GM18502 (cell line): ENCODE results near the gene FAM168A.
A peak's percentile ranks its signal among the peaks of the same experiment; 100 is the strongest.

Source experiments
- ATAC-seq: cut with Tn5 transposase; IDR thresholded peaks from one replicate; pipeline ENCODE4 v1.9.1; 2021; ENCODE audit warnings: mild to moderate bottlenecking; ENCODE audit not compliant: unreplicated experiment, poor library complexity

Gene FAM168A

GRCh38 chr11:73394416-73395296 is 203.3 kb downstream of the FAM168A start:
- ATAC-seq = no peak

- no peak for ATAC-seq
Observed at GRCh38 chr11:73393479-73394415, 204.2 kb downstream of the FAM168A start.

DNA sequence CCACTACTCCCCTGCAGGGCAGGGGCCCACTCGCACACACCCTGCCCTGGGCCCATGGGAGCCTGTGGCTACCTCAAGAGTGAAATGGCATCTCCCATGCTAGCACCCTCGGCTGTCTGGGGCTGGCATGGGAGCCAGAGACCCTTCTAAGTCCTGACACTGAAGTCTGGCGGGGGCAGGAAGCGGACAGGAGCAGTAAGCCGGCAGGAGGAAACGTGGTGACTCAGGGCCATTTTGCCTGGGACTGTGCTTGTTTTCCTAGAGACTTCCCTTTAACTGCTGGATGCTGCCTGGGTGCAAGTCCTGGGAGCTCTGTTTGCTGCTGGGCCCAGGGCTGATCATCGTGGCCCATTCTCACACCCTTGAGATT is 204.9 kb downstream of the FAM168A start:
- no peak for ATAC-seq

DNA sequence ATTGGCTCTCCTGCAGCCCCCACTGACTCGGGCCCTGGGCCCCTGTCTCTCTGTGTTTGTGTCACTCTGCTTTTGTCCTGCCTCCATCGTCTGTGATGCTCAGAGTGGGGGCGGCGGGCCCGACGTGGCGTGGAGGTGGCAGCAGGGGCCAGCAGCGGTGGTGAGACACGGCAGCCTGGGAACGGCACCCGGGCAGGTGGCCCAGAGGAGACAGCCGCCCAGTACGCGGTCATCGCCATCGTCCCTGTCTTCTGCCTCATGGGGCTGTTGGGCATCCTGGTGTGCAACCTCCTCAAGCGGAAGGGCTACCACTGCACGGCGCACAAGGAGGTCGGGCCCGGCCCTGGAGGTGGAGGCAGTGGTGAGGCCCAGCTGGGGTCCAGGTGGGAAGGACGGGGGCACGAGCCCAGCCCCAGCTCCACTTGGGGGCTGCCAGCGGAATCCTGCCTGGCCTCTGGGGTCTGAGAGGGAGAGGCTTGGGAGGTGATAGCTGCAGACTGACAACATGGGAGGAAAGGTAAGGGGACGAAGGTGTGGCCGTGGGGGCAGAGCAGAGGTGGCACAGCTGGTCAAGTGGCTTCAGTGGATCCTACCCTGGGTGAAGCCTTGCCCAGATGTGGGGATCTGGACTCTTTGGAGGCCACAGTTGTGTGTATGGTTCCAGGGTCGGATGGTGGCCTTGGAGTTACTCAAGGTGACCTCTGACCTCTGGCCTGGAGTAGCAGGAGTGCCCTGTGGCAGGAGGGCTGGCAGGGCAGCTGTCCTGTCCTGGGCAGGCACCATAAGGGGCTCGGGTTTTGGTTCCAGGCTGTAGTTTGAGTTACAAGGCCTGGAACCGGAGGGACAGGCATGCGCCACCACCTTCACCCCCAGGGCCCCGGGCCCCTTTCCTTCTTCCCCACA is 205.6 kb downstream of the FAM168A start:
- ATAC-seq = no peak

DNA sequence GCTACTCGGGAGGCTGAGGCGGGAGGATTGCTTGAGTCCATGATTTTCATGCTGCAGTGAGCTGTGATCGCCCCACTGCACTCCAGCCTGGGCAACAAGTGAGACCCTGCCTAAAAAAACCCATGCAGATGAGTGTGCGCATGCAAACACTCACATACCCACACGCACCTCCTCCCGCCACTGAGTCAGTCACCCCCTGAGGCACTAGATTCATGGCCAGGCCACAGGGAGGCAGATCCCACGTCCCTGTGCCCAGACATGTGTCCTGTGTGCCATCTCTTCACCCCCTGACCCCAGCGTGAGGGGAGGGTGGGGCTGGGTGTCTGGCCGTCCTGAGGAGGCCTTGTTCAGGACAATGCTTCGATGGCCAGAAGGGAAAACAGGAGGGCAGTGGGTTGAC is 206.2 kb downstream of the FAM168A start:
- no peak for ATAC-seq

DNA sequence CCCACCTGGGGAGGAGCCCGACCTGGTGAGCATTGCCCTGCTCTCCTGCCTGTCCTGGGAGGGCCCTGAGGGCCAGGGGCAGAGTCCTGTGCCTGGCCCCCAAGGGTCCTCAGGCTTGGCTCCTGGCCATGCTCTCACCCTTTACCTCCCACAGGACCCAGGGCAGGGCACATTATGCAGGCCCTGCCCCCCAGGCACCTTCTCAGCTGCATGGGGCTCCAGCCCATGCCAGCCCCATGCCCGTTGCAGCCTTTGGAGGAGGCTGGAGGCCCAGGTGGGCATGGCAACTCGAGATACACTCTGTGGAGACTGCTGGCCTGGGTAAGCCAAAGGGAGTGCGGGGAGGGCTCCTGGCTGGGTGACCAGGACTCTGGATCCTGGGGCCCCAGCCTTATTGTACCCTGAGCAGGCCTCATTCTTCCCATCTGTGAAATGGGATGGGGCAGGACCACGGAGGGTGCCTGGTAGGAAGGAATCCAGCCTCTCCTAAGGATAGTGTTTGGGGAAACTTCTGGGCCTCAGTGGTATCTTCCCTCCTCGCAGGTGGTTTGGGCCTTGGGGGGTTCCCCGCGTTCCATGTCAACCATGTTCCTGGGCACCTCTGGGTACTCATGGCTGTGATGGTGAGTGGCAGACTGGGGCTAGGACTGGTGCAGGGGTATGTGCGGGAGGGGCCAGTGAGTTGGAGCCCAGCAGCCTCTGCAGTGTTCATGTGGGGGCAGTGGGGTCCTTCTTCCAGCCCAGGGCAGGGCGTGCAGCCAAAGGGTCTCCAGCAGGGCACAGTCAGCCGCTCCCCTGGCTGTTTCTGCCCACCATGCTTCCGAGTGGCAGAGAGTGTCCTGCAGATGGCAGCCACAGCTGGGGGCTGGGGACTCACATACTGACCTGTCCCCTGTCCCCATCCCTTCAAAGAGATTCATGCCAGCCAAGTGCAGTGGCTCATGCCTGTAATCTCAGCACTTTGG is 207.0 kb downstream of the FAM168A start:
- no peak for ATAC-seq

- ATAC-seq = no peak
Observed at GRCh38 chr11:73389916-73390315, 208.0 kb downstream of the FAM168A start.

DNA sequence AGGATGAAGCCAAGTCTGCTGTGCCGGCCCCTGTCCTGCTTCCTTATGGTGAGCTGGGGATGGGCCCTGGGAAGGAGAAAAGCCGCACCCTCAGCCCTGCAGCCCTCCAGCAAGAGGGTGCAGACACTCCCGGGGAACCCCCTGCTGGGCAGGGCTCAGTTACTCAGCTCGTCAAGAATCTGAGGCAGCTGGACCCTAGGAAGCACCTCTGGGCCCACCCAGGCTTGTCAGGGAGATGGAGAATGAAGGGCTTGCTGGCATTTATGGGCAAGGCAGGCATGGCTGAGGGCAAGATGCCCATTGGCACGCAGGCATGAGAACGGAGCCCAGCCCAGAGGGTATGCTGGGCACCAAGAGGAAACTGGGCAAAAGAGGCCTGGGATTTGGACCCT is 208.8 kb downstream of the FAM168A start:
- no peak for ATAC-seq

GRCh38 chr11:73388265-73389133 is 209.4 kb downstream of the FAM168A start:
- ATAC-seq = no peak

GRCh38 chr11:73387594-73388264 is 210.2 kb downstream of the FAM168A start:
- no peak for ATAC-seq

- ATAC-seq = no peak
Observed at GRCh38 chr11:73386546-73386945, 211.4 kb downstream of the FAM168A start.

DNA sequence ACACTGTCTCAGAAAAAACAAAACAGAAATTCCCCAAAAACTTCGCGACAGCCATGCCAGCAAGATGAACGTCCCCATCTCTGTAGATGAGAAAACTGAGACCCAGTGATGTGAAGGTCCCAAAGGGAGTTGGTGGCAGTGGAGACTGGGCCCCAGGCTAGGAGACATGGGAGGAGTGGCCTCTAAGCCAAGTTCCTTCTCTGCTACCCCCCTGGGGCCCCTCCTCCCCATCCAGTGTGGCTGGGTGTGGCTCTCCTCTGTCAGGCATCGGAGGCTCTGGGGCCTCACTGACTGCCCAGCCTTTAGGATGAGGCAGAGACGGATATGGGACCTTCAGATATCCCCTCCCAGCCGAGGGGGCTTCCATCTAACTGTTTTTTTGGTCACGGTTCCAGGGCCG is 211.9 kb downstream of the FAM168A start:
- ATAC-seq = no peak

- ATAC-seq = peak; percentile 52
Observed at GRCh38 chr11:73384872-73385689, 212.8 kb downstream of the FAM168A start.

GRCh38 chr11:73384531-73384871 is 213.4 kb downstream of the FAM168A start:
- ATAC-seq = no peak

GRCh38 chr11:73384125-73384441 is 213.8 kb downstream of the FAM168A start:
- ATAC-seq = no peak

GRCh38 chr11:73383249-73384124 is 214.4 kb downstream of the FAM168A start:
- ATAC-seq = no peak
